Astrocyte (in vitro differentiated cells and primary cell): Measurements from ENCODE around the gene XPO6.

Experiments used
- EZH2 ChIP-seq: IDR thresholded peaks from 2 replicates; pipeline ENCODE4 v1.6.1; 2012; ENCODE audit warnings: mild to moderate bottlenecking, low read length, inconsistent platforms; ENCODE audit not compliant: insufficient read depth
- TF ChIP-seq, protein P1 (sequence below): IDR thresholded peaks from 2 replicates; pipeline ENCODE4 v1.5.1; 2011; ENCODE audit warnings: low read depth, mild to moderate bottlenecking, inconsistent platforms, low read length, moderate library complexity; ENCODE audit not compliant: insufficient read depth

GRCh38 chr16:28125592-28125991 is 86.2 kb downstream of the XPO6 start:
- TF ChIP-seq, protein P1, sequence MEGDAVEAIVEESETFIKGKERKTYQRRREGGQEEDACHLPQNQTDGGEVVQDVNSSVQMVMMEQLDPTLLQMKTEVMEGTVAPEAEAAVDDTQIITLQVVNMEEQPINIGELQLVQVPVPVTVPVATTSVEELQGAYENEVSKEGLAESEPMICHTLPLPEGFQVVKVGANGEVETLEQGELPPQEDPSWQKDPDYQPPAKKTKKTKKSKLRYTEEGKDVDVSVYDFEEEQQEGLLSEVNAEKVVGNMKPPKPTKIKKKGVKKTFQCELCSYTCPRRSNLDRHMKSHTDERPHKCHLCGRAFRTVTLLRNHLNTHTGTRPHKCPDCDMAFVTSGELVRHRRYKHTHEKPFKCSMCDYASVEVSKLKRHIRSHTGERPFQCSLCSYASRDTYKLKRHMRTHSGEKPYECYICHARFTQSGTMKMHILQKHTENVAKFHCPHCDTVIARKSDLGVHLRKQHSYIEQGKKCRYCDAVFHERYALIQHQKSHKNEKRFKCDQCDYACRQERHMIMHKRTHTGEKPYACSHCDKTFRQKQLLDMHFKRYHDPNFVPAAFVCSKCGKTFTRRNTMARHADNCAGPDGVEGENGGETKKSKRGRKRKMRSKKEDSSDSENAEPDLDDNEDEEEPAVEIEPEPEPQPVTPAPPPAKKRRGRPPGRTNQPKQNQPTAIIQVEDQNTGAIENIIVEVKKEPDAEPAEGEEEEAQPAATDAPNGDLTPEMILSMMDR: no peak
- no peak for TF ChIP-seq EZH2
